G401 (cell line): ENCODE results near the gene SSTR4. TPM values are rescaled to one million over a fixed set of nuclear protein-coding genes. Genes with fewer than 3 reads are reported as not detected.
"Not testable (repeated sequence)": the region's sequence is repeated elsewhere in the genome, so short reads cannot be mapped to it uniquely, and the experiment has no call there.

Experiments
- DNase-seq: peaks from one replicate; pipeline ENCODE4 v3.0.0-alpha.2; 2015; ENCODE audit warnings: low spot score
- in situ Hi-C: cut with HindIII; loops from 2 replicates; pipeline ENCODE4 v1.10.0; 2016; ENCODE audit warnings: low sequenced_read_pairs, mixed read lengths
- total RNA-seq: library from RNA; depleted of rRNA; stranded (reverse); fragments of >200 nt; shearing (Covaris generic); gene quantifications from 2 replicates; pipeline ENCODE4 v1.2.3, GENCODE V29; 2014

Gene SSTR4
- total RNA-seq, 1 experiment from 2014 or later, result not detected

DNA sequence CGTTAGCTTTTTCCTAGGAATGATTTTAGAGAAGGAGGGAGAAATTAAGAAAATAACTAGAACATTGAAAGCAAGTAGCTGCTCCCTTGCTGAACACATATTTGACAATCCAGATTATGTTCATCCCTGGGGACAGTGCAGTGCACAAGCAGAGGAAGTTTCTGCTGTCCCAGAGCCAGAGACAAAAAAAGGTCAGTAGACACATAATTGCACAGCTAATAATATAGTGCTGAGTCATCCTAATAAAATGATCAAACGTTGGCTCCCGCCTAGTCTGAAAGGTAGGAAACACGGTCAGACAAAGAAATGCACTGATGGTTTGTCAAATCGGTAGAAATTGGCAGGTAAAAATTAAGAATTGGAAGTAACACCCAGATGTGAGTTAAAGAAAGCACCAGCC lies 21.7 kb upstream of the SSTR4 start:
- in situ Hi-C loops, result no loop called here
- no peak for DNase-seq

DNA sequence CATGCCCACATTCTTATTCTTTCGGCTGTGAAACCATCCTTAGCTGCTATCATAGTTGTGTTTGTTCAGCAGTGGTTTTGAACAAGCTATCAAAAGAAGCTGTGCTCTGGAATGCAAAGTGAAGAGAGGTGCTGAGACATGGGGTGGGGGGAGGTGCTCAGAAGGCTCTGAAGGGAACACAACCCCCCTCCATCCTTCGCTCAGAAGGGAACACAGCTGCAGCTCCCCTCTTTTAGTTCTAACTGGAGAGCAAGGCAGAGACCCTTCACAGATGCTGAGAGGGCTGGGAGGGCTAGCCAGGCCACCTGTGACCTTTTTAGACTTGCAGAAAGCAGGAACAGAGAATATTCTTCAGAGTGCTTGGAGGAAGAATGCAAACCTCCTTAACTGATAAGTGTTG lies 17.6 kb upstream of the SSTR4 start:
- no peak for DNase-seq
- in situ Hi-C loops, result no loop called here

DNA sequence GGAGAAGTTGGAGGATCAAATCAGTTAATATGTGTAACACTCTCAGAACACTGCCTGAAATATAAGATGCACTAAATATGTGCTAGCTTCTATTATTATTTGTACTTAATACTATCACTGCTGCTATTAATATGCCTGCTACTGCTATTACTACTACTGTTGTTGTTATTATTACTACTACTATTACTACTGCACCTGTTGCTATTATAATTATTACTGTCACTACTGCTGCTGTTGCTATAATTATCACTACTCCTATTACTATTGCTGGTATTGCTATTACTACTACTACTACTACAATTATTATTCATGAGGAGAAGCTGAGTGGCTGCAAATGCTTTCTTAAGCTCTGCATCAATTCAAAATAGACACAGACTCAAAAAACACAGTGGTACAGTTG lies 16.7 kb upstream of the SSTR4 start:
- in situ Hi-C loops, result no loop called here
- no peak for DNase-seq

DNA sequence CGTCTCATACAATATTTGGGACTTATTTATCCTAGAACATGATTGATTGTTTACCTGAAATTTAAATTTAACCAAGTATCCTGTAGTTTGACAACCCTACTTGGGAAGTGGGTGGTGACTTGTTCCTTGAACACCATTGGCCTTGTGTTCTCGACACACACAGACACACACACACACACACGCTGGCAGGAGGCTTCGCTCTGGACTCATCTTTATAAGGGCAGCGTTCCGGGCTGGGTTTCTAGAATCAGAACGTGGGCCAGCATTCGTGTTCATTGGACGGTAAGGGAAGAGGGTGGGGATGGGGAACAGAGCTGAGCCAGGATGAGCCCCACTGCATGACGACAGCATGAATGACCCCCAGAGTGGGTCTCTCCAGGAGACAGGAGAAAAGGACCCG lies 16.2 kb upstream of the SSTR4 start:
- no peak for DNase-seq
- in situ Hi-C loops, result no loop called here

DNA sequence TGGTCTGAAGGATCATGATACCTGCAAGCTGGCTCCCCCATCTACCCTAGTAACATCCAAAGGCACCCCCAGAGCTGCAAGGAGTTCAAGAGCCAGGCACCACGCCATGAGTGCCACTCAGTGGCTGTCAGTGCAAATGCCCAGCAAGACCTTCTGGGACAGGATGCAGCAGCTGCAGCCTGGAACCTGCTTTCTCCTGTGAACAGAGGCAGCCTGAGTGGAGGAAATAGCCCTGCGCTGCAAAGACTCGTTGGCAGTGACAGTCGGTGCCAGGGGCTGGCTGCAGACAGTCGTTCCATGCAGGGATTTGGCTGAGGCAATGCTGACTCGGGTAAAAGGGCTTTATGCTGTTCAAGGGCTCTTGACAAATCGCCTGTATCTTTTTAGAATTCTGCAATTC lies 15.7 kb upstream of the SSTR4 start:
- peak; percentile 70 for DNase-seq
- in situ Hi-C loops, result no loop called here

DNA sequence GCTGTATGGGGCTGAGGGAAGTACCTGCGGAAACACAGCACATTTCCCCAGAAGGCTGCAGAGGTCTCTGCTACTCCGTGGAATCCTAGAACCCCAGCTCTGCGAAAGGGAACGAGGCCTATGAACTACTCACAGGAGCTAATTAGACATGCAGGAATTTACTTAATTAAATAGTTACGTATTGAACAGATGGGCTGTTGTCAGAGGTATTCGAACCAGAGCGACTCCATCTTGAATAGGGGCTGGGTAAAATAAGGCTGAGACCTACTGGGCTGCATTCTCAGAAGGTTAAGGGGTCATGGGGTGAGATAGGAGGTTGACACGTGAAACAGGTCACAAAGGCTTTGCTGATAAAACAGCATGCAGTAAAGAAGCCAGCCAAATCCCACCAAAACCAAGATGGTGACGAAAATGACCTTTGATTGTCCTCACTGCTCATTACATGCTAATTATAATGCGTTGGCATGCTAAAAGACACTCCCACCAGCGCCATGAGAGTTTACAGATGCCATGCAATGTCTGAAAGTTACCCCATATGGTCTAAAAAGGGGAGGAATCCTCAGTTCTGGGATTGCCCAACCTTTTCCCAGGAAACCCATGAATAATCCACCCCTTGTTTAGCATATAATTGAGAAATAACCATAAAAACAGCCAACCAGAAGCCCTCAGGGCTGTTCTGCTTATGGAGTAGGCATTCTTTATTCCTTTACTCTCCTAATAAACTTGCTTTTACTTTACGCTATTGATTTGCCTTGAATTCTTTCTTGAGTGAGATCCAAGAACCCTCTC lies 14.7 kb upstream of the SSTR4 start:
- in situ Hi-C loops, result no loop called here
- DNase-seq, result no peak

DNA sequence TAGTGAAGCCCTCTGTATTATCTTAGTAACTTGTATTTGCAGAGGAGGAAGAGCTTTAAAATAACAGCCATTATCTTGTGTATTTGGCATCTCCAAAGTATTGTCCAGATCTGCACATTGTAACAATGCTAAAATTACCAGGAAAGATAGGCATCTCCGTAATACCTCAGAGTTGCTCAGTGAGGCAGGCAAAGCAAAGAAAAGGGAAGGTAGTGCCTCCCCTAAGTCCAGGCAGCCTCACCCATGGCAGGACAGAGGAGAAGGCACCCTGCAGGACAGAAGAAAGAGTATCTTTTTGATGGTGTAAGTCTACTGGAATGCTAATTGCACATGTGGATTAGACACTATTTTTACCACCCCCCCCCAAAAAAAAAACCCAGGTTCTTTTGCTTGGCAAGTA lies 13.6 kb upstream of the SSTR4 start:
- in situ Hi-C loops, result no loop called here
- no peak for DNase-seq

DNA sequence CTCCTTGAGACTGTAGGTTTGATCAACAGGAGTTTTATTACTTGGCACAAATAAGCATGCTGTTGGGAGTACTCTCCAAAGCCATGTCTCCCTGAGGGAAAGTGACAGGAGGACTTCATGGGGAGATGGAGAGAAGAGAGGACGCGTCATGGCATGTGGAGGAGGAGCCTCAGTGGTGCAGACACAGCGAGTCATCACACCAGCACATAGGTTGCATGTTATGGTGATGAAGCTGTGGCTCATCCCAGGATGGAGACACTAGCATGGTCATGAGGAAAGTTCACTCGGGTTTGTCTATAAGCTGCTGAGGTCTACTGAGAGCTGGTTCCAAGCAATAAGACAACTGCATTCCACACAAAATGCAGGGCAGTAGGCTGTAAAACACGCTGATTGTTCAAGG lies 13.2 kb upstream of the SSTR4 start:
- in situ Hi-C loops, result no loop called here

DNA sequence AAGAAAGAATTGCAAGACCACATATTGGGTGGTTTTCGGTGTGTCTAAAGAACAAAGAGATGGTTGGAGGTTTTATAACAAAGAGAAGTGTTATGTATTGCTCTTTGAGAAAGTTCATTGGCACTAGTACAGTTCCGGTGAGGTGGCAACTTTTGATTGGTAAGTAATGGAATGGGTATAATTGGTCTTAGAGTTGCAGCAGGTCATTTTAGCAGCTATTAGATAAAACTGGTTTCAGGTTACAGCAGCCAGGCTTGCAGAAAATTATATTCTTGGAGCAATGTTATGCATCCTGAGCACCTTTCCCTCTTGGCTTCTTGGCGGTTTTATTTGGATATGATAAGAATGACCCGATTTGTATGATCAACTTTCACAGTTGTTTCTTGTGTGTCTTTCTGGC lies 12.3 kb upstream of the SSTR4 start:
- in situ Hi-C loops, result no loop called here
- no peak for DNase-seq

More for the DNA sequence above, 13.2 kb upstream of the SSTR4 start:
- no peak for DNase-seq

DNA sequence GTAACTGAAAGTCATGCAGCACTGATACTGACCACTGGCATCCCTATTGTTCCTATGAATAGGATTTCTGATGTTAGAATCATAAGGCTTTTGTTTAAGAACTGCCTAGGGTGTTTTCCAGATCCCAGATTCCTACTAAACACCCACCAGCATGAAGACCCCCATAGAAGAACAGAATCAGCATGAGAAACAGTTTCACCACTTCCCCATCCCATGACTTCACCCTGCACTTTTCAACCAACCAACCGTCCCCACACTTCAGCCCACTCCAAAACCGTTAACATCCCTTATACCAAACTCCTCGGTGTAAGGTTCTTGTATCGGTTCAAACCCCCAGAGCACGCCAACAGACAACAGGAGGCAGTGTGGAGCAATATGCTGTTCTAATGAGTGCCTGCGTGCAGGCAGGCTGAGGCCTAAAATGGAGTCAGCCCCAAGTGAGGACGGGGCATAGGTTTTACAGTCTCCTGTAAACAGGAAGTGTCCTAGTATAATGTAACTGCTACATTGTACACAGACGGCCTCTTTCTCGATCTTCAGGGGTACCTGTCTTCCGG lies 11.4 kb upstream of the SSTR4 start:
- in situ Hi-C loops, result no loop called here
- no peak for DNase-seq

DNA sequence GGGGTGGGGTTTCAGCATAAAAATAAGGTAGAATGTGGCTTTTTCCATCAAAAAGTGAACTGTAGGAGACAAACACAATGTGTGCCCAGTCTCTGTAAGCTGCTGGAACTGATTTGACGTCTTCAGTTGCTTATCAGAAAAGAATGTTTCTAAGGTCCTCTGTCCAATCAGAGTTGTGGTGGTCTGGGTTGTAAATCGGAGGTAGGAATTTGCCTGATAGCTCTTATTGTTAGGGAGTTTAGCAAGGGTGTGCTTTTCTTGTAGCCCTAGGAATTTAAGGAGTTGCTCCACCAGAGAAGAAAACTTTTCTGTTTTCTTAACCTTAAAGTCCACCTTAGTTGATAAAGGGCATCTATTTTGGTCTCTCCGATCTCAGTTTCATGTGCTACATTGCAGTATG lies 10.4 kb upstream of the SSTR4 start:
- in situ Hi-C loops, result no loop called here
- DNase-seq, result no peak

DNA sequence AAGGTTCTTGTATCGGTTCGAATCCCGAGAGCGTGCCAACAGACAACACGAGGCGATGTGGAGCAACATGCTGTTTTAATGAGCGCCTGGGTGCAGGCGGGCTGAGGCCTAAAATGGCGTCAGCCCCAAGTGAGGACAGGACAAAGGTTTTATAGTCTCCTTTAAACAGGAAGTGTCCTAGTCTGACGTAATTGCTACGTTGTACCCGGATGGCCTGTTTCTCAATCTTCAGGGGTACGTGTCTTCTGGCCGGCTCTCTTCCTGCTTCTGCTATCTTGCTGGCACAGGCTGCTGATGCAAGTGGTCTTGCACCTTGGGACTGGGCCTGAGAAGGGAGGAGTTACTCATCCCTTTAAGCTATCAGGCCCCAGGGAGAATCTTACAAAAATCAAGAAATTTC lies 9.6 kb upstream of the SSTR4 start:
- DNase-seq, in situ Hi-C loops: not testable (repeated sequence)

DNA sequence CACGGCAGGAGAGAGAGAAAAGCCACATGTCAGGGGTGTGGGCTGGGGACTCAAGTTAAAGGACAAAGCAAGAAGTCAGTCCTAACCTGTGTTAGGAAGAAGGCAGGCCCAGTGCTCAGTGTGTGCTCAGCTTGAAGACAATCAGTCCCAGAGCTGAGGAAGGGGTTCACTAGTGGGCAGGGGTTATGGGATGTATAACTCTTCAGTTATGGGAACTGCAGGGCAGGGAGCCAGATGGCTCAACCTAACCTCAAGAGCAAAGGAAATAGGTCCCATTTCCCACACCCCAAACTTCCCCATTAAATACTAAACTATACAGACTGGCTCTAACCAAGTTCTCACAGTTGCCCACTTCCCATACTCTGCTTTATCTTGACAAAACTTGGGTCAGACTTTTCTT lies 7.4 kb upstream of the SSTR4 start:
- in situ Hi-C loops, result no loop called here
- no peak for DNase-seq

DNA sequence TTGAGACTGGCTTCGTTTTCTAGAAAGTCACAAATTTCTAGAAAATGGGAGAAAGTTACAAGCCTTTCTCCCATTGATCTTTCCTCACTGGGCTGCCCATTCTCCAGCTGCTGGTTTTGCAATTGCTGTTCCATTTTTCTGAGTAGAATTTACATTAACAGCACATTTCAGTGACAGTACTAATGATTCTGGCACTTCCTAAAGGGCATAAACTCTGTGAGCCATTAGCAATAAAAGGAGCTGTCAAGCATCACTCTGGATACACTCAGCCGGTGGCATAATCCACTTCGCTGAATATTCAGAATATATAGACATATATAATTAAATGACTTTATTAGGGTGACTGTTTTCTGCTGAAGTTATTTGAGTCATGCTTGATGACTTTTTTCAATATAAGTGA lies 6.7 kb upstream of the SSTR4 start:
- DNase-seq, result no peak
- in situ Hi-C loops, result no loop called here

DNA sequence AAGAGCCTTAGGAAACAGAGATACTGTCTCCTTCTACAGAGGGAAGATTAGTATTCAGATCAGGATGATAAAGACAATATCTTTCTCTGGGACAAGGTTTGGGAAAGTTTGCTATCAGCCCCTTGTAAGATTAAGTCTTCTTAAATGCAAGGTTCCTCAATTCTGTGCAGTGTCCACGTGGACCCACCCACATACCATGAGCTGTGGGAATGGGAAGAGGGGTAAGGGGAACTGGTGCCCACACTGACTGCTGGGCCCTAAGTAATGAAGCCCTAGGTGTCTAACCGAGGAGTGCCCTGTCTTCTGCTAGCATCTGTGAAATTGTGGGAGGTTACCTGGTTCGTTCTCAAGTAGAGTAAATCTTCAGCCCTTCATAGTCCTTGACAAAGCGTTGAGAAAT lies 5.8 kb upstream of the SSTR4 start:
- no peak for DNase-seq
- in situ Hi-C loops, result no loop called here

DNA sequence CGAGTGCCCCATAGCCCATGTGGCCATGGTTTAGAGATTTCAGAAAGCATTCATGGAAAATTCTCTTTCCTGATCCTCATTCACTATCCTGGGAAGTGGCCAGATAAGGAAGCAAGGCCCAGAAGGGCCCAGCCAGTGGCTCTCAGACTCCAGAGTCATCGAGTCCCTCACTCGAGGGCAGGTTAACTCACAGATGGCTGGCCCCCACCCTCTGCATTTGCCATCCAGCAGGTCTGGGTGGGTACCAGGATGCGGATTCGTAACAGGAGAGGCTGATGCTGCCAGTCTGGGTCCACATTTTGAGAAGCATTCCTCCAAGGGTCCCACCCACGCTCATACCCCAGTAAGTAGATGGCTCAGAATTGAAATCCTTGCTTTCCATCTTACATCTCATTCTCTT lies 3.8 kb upstream of the SSTR4 start:
- in situ Hi-C loops, result no loop called here

DNA sequence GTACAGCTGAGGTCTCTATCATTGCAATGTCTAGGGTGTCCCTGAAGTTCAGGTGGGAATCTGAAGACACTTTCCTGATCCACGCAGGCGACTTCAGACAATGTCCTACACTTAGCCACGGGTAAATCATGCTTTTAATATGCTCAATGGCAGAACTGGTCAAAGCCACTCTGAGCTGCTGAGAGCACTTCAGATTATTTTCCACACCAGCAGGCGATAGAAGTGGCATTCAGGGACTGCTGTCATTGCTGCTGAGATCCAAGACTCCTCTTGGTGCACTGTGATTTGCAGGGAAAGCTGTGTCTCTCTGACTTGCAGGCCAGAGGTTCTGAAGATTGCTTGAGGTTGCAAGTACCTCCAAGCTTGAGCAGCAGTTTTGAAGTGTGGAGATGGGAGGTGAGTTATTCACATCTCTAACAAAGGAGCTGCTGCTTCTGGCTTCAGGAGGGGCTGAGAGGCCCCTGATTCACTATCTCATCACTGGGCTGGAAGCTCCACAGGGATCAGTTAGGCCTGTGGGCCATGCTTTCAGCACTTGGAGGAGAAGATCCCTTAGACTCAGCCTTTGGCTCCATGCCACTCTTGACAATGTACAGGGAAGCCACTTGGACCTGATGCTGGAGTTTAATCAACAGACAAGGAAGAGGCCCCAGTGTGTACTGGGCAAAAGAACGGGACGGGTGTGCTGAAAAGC lies 2.9 kb upstream of the SSTR4 start:
- in situ Hi-C loops, result no loop called here
- DNase-seq, result no peak

More for the DNA sequence above, 3.8 kb upstream of the SSTR4 start:
- no peak for DNase-seq

DNA sequence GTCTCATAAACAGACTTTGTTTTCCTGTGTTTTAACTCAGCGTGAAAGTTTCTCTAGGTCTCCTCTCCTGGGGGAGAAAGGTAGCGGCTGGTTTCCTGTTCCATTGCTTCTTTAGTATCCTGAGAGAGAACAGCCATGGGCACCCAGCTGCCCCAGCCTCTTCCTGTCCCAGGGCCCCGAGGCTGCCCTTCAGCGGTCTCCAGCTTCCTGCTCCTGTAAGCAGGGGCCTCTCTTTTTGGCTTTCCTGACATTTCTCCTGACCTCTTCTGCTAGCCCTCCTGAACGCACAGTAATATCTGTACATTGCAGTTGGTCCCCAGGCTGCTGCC lies 2.4 kb upstream of the SSTR4 start:
- DNase-seq, result no peak
- in situ Hi-C loops, result no loop called here

DNA sequence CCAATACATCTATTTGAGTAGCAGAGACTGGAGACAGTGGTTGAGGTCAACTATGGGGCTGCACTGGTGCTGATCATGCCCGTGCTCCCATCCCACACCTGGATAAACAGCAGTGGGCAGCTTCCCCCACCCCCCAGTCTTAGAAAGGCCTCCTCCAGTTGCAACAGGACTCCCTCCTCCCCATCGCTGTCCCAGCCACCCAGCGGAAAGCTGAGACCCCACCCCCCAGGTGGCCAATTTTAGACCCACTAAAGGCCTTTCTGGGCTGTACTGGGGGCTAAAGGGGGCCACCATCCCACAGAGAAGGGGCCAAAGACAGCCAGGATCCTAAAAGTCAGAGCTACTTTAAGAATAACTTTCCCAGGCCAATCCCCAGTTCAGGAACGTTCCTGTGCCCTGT lies 1.2 kb upstream of the SSTR4 start:
- no peak for DNase-seq

DNA sequence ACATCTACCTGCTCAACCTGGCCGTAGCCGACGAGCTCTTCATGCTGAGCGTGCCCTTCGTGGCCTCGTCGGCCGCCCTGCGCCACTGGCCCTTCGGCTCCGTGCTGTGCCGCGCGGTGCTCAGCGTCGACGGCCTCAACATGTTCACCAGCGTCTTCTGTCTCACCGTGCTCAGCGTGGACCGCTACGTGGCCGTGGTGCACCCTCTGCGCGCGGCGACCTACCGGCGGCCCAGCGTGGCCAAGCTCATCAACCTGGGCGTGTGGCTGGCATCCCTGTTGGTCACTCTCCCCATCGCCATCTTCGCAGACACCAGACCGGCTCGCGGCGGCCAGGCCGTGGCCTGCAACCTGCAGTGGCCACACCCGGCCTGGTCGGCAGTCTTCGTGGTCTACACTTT lies 619 bp downstream of the SSTR4 start:
- DNase-seq, result no peak
- in situ Hi-C loops, result no loop called here

More for the DNA sequence above, 1.2 kb upstream of the SSTR4 start:
- in situ Hi-C loops, result no loop called here

DNA sequence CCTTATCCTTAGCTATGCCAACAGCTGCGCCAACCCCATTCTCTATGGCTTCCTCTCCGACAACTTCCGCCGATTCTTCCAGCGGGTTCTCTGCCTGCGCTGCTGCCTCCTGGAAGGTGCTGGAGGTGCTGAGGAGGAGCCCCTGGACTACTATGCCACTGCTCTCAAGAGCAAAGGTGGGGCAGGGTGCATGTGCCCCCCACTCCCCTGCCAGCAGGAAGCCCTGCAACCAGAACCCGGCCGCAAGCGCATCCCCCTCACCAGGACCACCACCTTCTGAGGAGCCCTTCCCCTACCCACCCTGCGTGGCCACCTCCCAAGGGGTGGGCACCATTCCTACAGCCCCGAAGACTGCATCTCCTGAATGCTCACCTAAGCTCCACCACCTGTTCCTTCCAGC lies 1.3 kb downstream of the SSTR4 start:
- DNase-seq, result no peak
- in situ Hi-C loops, result no loop called here
